Effector CD4-positive, alpha-beta T cell (primary cell): Measurements from ENCODE around the gene DTNBP1.

Source experiments
- DNase-seq: peaks from one replicate; pipeline ENCODE4 v3.0.0-alpha.2; 2020

The DTNBP1 gene

DNA sequence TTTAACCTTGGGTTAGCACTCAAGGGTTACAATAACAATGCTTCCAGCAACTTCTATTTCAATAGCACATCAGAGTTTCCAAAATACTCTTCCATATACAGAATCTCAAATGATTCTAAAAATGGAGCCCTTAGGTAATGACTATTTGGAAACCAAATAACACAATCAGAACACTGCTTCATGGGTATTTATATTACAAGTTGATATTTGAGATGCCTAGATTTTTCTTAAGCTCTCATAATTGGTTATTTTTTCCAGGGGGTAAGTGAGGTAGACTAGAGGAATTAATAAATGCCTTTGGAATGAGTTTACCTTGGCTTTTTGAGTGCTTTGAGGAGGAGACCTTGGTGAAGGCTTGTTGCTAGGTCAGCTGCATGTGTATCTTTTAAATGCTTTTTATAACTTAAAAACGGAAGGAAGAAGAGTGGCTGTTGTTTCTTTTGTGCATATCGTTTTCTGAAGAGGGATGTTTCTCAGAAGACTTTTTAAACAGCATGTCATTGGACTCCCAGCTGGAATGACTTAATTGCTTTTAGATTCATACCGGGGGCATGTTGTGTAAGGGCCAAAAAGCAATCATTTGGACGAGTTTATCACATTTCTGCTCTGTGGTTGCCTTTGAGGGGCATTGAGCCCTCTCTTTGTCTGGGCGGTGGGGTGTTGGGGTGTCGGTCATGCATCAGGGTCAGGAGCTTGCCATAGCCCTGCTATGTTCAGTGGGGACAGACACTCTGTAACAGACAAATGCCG lies 186.0 kb downstream of the DTNBP1 start:
- DNase-seq, result no peak

GRCh38 chr6:15475872-15476271 lies 187.0 kb downstream of the DTNBP1 start:
- DNase-seq, result no peak

- DNase-seq, result no peak
Observed at GRCh38 chr6:15475261-15475660, 187.6 kb downstream of the DTNBP1 start.

DNA sequence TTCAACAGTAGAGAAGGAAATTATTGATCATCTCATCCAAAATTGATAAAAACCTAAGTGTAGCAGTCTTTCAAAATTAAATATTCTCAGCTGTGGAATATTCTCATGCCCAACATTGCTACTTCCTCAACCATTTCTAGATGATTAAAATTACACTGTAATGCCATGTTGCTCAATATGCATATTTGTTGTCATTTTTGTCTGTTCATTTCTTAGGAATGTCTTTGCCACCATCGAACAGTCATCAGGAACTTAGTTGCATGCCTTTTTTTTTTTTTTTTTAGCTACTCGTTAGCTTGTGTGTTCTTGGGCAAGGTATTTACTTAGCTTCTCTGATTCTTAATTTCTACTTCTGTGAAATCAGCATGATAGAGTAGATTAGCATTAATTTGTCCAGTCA lies 188.6 kb downstream of the DTNBP1 start:
- DNase-seq, result no peak

GRCh38 chr6:15473741-15474161 lies 189.1 kb downstream of the DTNBP1 start:
- no peak for DNase-seq

- DNase-seq, result no peak
Observed at GRCh38 chr6:15473174-15473573, 189.7 kb downstream of the DTNBP1 start.
